ENCODE measurements around the gene HBD. TPM values are rescaled to one million over a fixed set of nuclear protein-coding genes. Genes with fewer than 3 reads are reported as not detected.
"Not testable (repeated sequence)": the region's sequence is repeated elsewhere in the genome, so short reads cannot be mapped to it uniquely, and the experiment has no call there.

The HBD gene
- total RNA-seq, 1 donor from 2014 or later, result 0.75 TPM

GRCh38 chr11:5253440-5253839, 19.2 kb upstream of the HBD start:
- DNase-seq (ENCODE audit: low spot score), result not testable (repeated sequence)

- DNase-seq (ENCODE audit: low spot score), result no peak
Measured at GRCh38 chr11:5252919-5253265, 18.6 kb upstream of the HBD start.

GRCh38 chr11:5252192-5252918, 18.1 kb upstream of the HBD start:
- no peak for DNase-seq (ENCODE audit: low spot score)

GRCh38 chr11:5251746-5252145, 17.5 kb upstream of the HBD start:
- no peak for DNase-seq (ENCODE audit: low spot score)

GRCh38 chr11:5250543-5251204, 16.4 kb upstream of the HBD start:
- DNase-seq (ENCODE audit: low spot score), result no peak

GRCh38 chr11:5249807-5250396, 15.6 kb upstream of the HBD start, which contains the start of gene HBG1:
HBG1 (minus strand) TSS chr11:5249857; CDS start chr11:5249804, 53 bp downstream.
- not testable (repeated sequence) for DNase-seq (ENCODE audit: low spot score)

- DNase-seq (ENCODE audit: low spot score), result not testable (repeated sequence)
Measured at GRCh38 chr11:5248498-5248897, 14.2 kb upstream of the HBD start.

GRCh38 chr11:5247472-5248192, 13.3 kb upstream of the HBD start:
- no peak for DNase-seq (ENCODE audit: low spot score)

- DNase-seq (ENCODE audit: low spot score), result no peak
Measured at GRCh38 chr11:5246772-5247471, 12.6 kb upstream of the HBD start.

- DNase-seq (ENCODE audit: low spot score), result no peak
Measured at GRCh38 chr11:5245155-5245554, 10.9 kb upstream of the HBD start.

GRCh38 chr11:5243816-5244180, 9.5 kb upstream of the HBD start:
- DNase-seq (ENCODE audit: low spot score), result no peak

GRCh38 chr11:5242933-5243815, 8.9 kb upstream of the HBD start:
- DNase-seq (ENCODE audit: low spot score), result no peak

GRCh38 chr11:5242208-5242607, 7.9 kb upstream of the HBD start:
- DNase-seq (ENCODE audit: low spot score), result no peak

GRCh38 chr11:5241458-5241857, 7.2 kb upstream of the HBD start:
- no peak for DNase-seq (ENCODE audit: low spot score)

- no peak for DNase-seq (ENCODE audit: low spot score)
Measured at GRCh38 chr11:5240458-5240857, 6.2 kb upstream of the HBD start.

GRCh38 chr11:5240056-5240455, 5.8 kb upstream of the HBD start:
- DNase-seq (ENCODE audit: low spot score), result no peak

GRCh38 chr11:5239046-5239445, 4.8 kb upstream of the HBD start:
- DNase-seq (ENCODE audit: low spot score), result no peak

GRCh38 chr11:5238486-5238885, 4.2 kb upstream of the HBD start:
- DNase-seq (ENCODE audit: low spot score), result no peak

- no peak for DNase-seq (ENCODE audit: low spot score)
Measured at GRCh38 chr11:5237420-5237819, 3.1 kb upstream of the HBD start.

GRCh38 chr11:5235364-5236095, 1.2 kb upstream of the HBD start:
- no peak for DNase-seq (ENCODE audit: low spot score)
